WTC11 (cell line): ENCODE results near the gene NEURL1.

Experiments
- ATF3 ChIP-seq: sonication (generic); formaldehyde crosslinking; conservative IDR thresholded peaks from 2 replicates; pipeline ENCODE4 v1.8.1; 2022; ENCODE audit warnings: mild to moderate bottlenecking, missing genetic modification reagents
- CBFB ChIP-seq: sonication (generic); formaldehyde crosslinking; IDR thresholded peaks from 2 replicates; pipeline ENCODE4 v1.8.1; 2022; ENCODE audit warnings: mild to moderate bottlenecking, low read depth, missing genetic modification reagents
- CTCF ChIP-seq: fragments of 200-600 bp; IDR thresholded peaks from 2 replicates; pipeline ENCODE4 v1.8.0; 2022; ENCODE audit warnings: antibody characterized with exemption
- ELF4 ChIP-seq: sonication (generic); formaldehyde crosslinking; IDR thresholded peaks from 2 replicates; pipeline ENCODE4 v1.8.1; 2022; ENCODE audit warnings: low read depth, mild to moderate bottlenecking, moderate library complexity, missing genetic modification reagents
- EMX1 ChIP-seq: fragments of 250-450 bp; sonication (Bioruptor Pico); IDR thresholded peaks from 2 replicates; pipeline ENCODE4 v1.8.0; 2021; ENCODE audit warnings: mild to moderate bottlenecking
- FOXP4 ChIP-seq: sonication (generic); formaldehyde crosslinking; IDR thresholded peaks from 2 replicates; pipeline ENCODE4 v1.8.0; 2022; ENCODE audit warnings: mild to moderate bottlenecking, missing genetic modification reagents
- JUN ChIP-seq: sonication (generic); formaldehyde crosslinking; IDR thresholded peaks from 2 replicates; pipeline ENCODE4 v1.8.0; 2023; ENCODE audit warnings: mild to moderate bottlenecking, missing genetic modification reagents
- MYBL2 ChIP-seq: sonication (generic); formaldehyde crosslinking; IDR thresholded peaks from 2 replicates; pipeline ENCODE4 v1.8.1; 2023; ENCODE audit warnings: mild to moderate bottlenecking, moderate library complexity, missing genetic modification reagents
- SP1 ChIP-seq: sonication (generic); formaldehyde crosslinking; conservative IDR thresholded peaks from 2 replicates; pipeline ENCODE4 v1.8.1; 2022; ENCODE audit warnings: missing genetic modification reagents
- USF2 ChIP-seq: sonication (generic); formaldehyde crosslinking; IDR thresholded peaks from 2 replicates; pipeline ENCODE4 v1.8.1; 2023; ENCODE audit warnings: mild to moderate bottlenecking, missing genetic modification reagents, moderate library complexity
- ZNF121 ChIP-seq: sonication (generic); formaldehyde crosslinking; IDR thresholded peaks from 2 replicates; pipeline ENCODE4 v1.8.0; 2023; ENCODE audit warnings: missing genetic modification reagents
- ZNF232 ChIP-seq: sonication (generic); formaldehyde crosslinking; IDR thresholded peaks from 2 replicates; pipeline ENCODE4 v1.8.0; 2022; ENCODE audit warnings: mild to moderate bottlenecking, missing genetic modification reagents
- ZNF263 ChIP-seq: sonication (generic); formaldehyde crosslinking; IDR thresholded peaks from 2 replicates; pipeline ENCODE4 v1.8.1; 2022; ENCODE audit warnings: low read depth, mild to moderate bottlenecking, moderate library complexity, missing genetic modification reagents
- ZSCAN18 ChIP-seq: fragments of 250-450 bp; sonication (Bioruptor Pico); IDR thresholded peaks from 2 replicates; pipeline ENCODE4 v2.1.2; 2022; ENCODE audit warnings: mild to moderate bottlenecking, moderate library complexity

GRCh38 chr10:103540722-103541121 lies 47.2 kb downstream of the NEURL1 start:
- TF ChIP-seq CTCF = no peak
- no peak for TF ChIP-seq ZSCAN18 (CRISPR knock-in tag)
- TF ChIP-seq CBFB (CRISPR knock-in tag) = no peak
- TF ChIP-seq FOXP4 = no peak
- TF ChIP-seq JUN (CRISPR knock-in tag) = no peak
- TF ChIP-seq ZNF121 (CRISPR knock-in tag) = no peak
- TF ChIP-seq ZNF232 = no peak
- no peak for TF ChIP-seq ATF3
- no peak for TF ChIP-seq ZNF263 (CRISPR knock-in tag)
- no peak for TF ChIP-seq EMX1 (CRISPR knock-in tag)
- TF ChIP-seq SP1 (CRISPR knock-in tag) = no peak
- no peak for TF ChIP-seq ELF4 (CRISPR knock-in tag)
- no peak for TF ChIP-seq MYBL2 (CRISPR knock-in tag)
- no peak for TF ChIP-seq USF2 (CRISPR knock-in tag)
